ENCODE measurements around the gene KCNQ1.

KCNQ1 gene

GRCh38 chr11:2891326-2892214, 446.8 kb downstream of the KCNQ1 start:
- DNase-seq: no peak

- peak; percentile 85 for DNase-seq
Measured at GRCh38 chr11:2892215-2892966, 447.6 kb downstream of the KCNQ1 start.

GRCh38 chr11:2892967-2893528, 448.2 kb downstream of the KCNQ1 start:
- DNase-seq: no peak

GRCh38 chr11:2893935-2894334, 449.1 kb downstream of the KCNQ1 start:
- DNase-seq: no peak

GRCh38 chr11:2896047-2896446, 451.2 kb downstream of the KCNQ1 start:
- DNase-seq: no peak

- DNase-seq: no peak
Measured at GRCh38 chr11:2897048-2897447, 452.2 kb downstream of the KCNQ1 start.

- DNase-seq: peak; percentile 73
Measured at GRCh38 chr11:2898366-2899079, 453.7 kb downstream of the KCNQ1 start.

Measured in activated CD8-positive, alpha-beta memory T cell treated with anti-CD3 and anti-CD28 coated beads, Interleukin-2, amount 50 U/mL, for 48 hours (primary cell).